Measurements from ENCODE around the gene AMDHD1. TPM values are rescaled to one million over a fixed set of nuclear protein-coding genes. Genes with fewer than 3 reads are reported as not detected.

AMDHD1 gene
- total and polyA plus RNA-seq, 8 donors: 0.23 to 0.37 TPM; not detected in 6

DNA sequence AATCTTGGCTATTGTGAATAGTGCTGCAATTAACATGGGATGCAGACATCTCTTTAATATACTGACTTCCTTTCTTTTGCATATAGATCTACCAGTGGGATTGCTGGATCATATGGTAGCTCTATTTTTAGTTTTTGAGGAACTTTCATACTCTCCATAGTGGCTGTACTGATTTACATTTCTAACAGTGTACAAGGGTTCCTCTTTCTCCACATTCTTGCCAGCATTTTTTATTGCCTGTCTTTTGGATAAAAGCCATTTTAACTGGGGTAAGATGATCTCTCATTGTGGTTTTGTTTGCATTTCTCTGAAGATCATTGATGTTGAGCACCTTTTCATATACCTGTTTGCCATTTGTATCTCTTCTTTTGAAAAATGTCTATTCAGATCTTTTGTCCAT is 8.4 kb downstream of the AMDHD1 start:
- Histone ChIP-seq H3K4me1 (no peaks in the 10 kb centered on the region), H3K9me3 (no peaks in the 10 kb centered on the region), H3K36me3 (no peaks in the 10 kb centered on the region), H3K27me3 (peaks cover 0 to 4% (median 0%) of the 10 kb centered on the region in 3 donors), H3K27ac (no peak overlapping the region), H3K4me3 (no peak overlapping the region)
- intact Hi-C loops (cut with DNase I; ENCODE audit: low total_unique reads): no loop called here
- TF ChIP-seq, protein P1, sequence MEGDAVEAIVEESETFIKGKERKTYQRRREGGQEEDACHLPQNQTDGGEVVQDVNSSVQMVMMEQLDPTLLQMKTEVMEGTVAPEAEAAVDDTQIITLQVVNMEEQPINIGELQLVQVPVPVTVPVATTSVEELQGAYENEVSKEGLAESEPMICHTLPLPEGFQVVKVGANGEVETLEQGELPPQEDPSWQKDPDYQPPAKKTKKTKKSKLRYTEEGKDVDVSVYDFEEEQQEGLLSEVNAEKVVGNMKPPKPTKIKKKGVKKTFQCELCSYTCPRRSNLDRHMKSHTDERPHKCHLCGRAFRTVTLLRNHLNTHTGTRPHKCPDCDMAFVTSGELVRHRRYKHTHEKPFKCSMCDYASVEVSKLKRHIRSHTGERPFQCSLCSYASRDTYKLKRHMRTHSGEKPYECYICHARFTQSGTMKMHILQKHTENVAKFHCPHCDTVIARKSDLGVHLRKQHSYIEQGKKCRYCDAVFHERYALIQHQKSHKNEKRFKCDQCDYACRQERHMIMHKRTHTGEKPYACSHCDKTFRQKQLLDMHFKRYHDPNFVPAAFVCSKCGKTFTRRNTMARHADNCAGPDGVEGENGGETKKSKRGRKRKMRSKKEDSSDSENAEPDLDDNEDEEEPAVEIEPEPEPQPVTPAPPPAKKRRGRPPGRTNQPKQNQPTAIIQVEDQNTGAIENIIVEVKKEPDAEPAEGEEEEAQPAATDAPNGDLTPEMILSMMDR (IDR thresholded peaks at IDR 0.05): no peak
- TF ChIP-seq EP300 (IDR thresholded peaks at IDR 0.05) (no peak), POLR2AphosphoS5 (IDR thresholded peaks at IDR 0.05) (no peak), POLR2A (IDR thresholded peaks at IDR 0.05) (no peak)
- no peak for DNase-seq

DNA sequence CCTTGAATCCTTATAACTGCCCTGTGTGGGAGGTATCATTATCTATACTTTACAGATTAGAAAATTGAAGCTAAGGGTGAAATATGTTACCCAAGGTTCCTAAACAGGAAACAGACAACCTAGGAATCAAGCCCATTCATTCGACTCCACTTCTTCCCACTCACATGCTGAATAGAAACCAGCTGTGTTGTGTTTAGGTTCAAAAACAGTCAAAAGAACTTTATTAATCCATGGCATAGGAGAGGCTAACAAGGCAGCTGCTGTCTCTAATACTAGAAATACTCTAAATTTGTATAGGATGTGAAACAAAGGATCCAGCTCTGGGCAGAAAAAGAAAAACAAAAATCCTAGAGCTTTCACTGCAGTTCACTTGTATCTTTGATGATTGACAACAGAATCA is 9.9 kb downstream of the AMDHD1 start:
- H3K27me3 ChIP-seq: peaks cover 0 to 7% (median 0%) of the 10 kb centered on the region in 3 donors
- intact Hi-C loops (cut with DNase I; ENCODE audit: low total_unique reads): no loop called here
- no peaks in the 10 kb centered on the region for H3K9me3 ChIP-seq
- WGBS, 5 donors: 28 to 71% (median 58%) methylated on average over 1 of the region's 1 CpG
- H3K27ac ChIP-seq: no peak overlapping the region
- H3K4me3 ChIP-seq: no peak overlapping the region
- DNase-seq: no peak
- TF ChIP-seq POLR2A (IDR thresholded peaks at IDR 0.05) (no peak), EP300 (IDR thresholded peaks at IDR 0.05) (no peak), POLR2AphosphoS5 (IDR thresholded peaks at IDR 0.05) (no peak)
- TF ChIP-seq, protein P1 (IDR thresholded peaks at IDR 0.05): no peak
- H3K36me3 ChIP-seq: no peaks in the 10 kb centered on the region
- no peaks in the 10 kb centered on the region for H3K4me1 ChIP-seq

DNA sequence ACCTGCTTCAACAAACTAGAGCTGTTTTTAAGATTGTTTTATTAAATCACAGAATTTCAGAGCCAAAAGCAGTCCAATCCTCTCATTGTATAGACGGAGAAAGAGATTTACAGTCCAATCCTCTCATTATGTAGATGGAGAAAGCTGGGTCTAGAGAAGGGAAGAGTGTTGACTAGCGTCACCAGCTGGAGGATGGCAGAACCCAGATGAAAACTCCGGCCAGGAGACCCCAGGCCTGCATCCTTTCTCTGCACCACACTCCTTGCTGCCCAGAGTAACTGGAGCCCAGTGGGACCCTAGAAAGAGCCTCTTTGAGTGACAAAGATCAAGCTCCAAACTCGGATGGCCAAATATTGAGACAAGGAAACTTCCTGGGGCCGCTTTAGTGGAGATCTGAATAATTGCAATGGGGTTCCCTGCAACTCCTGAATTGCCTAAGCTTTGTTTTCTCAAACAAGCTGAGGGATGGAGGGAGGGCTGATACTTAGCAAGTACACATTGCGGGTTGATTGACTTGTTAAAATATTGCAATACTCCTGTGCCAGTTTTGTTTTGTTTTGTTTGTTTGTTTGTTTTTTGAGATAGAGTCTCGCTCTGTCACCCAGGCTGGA is 12.5 kb downstream of the AMDHD1 start:
- TF ChIP-seq POLR2A (IDR thresholded peaks at IDR 0.05) (no peak), POLR2AphosphoS5 (IDR thresholded peaks at IDR 0.05) (no peak), EP300 (IDR thresholded peaks at IDR 0.05) (no peak)
- TF ChIP-seq, protein P1 (IDR thresholded peaks at IDR 0.05): no peak
- no peaks in the 10 kb centered on the region for H3K36me3 ChIP-seq
- no peaks in the 10 kb centered on the region for H3K9me3 ChIP-seq
- no peak overlapping the region for H3K27ac ChIP-seq
- H3K27me3 ChIP-seq: peaks cover 0 to 4% (median 0%) of the 10 kb centered on the region in 3 donors
- intact Hi-C loops (cut with DNase I; ENCODE audit: low total_unique reads): no loop called here
- H3K4me3 ChIP-seq: no peak overlapping the region
- no peaks in the 10 kb centered on the region for H3K4me1 ChIP-seq
- WGBS, 5 donors: 78 to 88% (median 82%) methylated on average over 7 of the region's 7 CpGs
- DNase-seq: no peak

DNA sequence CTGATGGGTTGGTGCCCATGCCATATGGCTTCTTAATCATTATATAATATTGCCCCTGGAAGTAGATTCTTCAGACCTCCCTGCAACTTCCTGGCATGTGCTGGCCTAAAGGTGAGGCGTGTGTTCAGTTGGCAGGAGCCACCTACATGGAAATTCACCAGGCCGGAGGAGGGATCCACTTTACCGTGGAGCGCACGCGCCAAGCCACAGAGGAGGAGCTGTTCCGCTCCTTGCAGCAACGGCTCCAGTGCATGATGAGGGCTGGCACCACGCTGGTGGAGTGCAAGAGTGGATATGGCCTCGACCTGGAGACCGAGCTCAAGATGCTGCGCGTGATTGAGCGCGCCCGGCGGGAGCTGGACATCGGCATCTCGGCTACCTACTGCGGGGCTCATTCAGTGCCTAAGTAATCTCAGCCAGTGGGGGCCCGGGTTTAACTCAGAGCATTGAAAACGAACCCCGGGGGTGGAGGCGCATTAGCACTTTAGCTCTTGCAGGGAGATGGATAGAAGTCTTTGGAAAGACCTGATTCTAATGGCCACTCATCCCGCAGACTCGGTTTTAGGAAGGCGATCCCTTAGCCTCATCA is 13.5 kb downstream of the AMDHD1 start:
- WGBS, 5 donors: 69 to 83% (median 72%) methylated on average over 17 to 27 of the region's 27 CpGs
- Histone ChIP-seq H3K9me3 (no peaks in the 10 kb centered on the region), H3K36me3 (no peaks in the 10 kb centered on the region), H3K4me1 (no peaks in the 10 kb centered on the region), H3K4me3 (no peak overlapping the region), H3K27me3 (peaks cover 0 to 3% (median 0%) of the 10 kb centered on the region in 3 donors), H3K27ac (no peak overlapping the region)
- TF ChIP-seq POLR2A (IDR thresholded peaks at IDR 0.05) (no peak), POLR2AphosphoS5 (IDR thresholded peaks at IDR 0.05) (no peak), EP300 (IDR thresholded peaks at IDR 0.05) (no peak)
- TF ChIP-seq, protein P1 (IDR thresholded peaks at IDR 0.05): no peak
- DNase-seq: no peak
- intact Hi-C loops (cut with DNase I; ENCODE audit: low total_unique reads): no loop called here
